AG10803 (cell line): ENCODE results near the gene TIGD4.

ENCODE experiments used
- DNase-seq: peaks from one replicate; pipeline ENCODE4 v3.0.0; 2010; ENCODE audit warnings: low read depth
- H3K4me3 ChIP-seq: 2 replicates; pipeline ENCODE4 v1.5.1; 2011; ENCODE audit warnings: mild to moderate bottlenecking, low read length, control low read depth
- TF ChIP-seq, protein P1 (sequence below): conservative IDR thresholded peaks from 2 replicates; pipeline ENCODE4 v1.5.1; 2011; ENCODE audit warnings: mild to moderate bottlenecking, low read length, control low read depth, inconsistent platforms

The TIGD4 gene

DNA sequence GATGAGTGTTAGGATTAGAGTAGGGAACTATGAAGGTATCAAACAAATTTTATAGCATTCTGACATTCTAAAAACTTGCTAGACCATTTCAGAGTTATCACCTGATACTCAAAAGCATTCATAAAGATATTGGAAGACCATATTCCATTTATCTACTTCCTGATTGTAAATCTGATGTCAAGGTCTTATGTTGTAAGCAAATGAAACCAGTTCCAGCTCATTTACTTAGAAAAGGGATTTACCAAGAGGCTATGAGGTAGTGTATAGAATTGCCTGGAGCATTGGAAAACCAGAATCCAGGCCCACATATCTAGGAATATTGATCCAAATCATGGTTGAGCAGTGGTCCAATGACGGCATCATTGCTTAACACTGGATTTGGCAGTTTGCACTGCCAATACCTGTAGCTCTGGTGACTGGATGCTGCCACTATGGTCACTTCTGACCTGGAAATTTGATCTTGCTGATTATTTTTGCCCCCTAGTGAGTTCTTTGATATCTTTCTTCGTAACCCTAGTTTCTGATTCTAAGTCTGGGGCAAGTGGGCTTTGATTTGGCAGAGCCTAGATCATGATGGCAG lies 25.6 kb upstream of the TIGD4 start:
- DNase-seq = no peak
- H3K4me3 ChIP-seq = no peak overlapping the region
- TF ChIP-seq, protein P1, sequence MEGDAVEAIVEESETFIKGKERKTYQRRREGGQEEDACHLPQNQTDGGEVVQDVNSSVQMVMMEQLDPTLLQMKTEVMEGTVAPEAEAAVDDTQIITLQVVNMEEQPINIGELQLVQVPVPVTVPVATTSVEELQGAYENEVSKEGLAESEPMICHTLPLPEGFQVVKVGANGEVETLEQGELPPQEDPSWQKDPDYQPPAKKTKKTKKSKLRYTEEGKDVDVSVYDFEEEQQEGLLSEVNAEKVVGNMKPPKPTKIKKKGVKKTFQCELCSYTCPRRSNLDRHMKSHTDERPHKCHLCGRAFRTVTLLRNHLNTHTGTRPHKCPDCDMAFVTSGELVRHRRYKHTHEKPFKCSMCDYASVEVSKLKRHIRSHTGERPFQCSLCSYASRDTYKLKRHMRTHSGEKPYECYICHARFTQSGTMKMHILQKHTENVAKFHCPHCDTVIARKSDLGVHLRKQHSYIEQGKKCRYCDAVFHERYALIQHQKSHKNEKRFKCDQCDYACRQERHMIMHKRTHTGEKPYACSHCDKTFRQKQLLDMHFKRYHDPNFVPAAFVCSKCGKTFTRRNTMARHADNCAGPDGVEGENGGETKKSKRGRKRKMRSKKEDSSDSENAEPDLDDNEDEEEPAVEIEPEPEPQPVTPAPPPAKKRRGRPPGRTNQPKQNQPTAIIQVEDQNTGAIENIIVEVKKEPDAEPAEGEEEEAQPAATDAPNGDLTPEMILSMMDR = no peak

DNA sequence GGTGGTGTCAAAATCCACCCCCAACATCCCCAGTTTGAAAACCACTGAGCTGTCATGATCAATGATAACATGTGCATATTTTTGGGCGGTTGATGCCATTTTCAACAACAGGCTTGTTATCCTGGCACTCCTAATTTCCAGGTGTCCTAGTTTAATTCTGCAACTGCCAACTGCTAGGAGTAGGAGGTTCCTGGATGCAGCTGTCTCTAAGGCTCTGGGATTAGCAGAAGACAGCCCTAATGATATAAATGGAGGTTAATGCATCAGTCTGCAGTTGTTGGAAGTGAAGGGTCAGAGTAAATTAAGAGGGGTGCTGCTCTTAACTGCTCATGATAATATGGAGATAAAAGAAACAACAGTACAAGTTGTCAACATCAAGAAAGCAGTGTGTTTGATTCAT lies 24.0 kb upstream of the TIGD4 start:
- DNase-seq = no peak
- TF ChIP-seq, protein P1 = no peak
- H3K4me3 ChIP-seq = no peak overlapping the region

DNA sequence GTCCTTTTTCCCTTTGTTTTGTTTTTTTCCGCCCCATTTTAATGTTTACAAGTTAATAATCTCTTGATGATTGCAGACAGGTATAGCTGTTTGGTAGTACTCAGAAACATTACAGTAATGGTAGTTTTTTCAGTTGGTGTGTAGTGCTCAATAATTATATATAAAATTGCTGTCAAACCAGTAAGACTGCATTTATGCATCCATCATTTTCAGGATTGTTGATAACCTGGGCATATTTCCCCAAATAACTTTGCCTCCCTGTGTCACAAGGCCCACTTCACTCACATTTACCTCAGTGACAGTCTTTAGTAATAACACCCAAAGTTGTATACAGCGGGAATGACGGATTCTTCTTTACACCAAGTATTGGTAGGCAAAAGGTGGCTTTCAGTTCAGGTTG lies 16.4 kb upstream of the TIGD4 start:
- no peak for DNase-seq
- TF ChIP-seq, protein P1 = no peak
- no peak overlapping the region for H3K4me3 ChIP-seq

DNA sequence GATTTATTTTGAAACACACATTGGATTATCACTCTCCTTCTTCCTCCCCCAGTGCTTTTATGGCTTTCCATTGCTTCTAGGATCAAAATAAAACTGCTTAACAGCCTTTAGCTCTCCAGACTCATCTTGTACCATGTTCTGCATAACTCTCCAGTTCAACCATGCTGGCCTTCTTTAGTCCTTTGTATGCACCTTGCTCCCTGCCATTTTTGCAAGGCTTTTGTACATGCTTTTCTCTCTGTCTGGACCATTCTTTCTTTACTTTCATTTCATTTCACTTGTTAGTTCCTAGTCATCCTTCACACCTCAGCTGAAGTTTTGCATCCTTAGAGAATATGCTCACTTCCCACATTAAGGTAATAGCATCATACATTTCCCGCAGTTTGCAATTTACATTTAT lies 7.1 kb upstream of the TIGD4 start:
- no peak for DNase-seq
- no peak overlapping the region; the same call in 1 of the 2 replicates for H3K4me3 ChIP-seq
- TF ChIP-seq, protein P1 = no peak

DNA sequence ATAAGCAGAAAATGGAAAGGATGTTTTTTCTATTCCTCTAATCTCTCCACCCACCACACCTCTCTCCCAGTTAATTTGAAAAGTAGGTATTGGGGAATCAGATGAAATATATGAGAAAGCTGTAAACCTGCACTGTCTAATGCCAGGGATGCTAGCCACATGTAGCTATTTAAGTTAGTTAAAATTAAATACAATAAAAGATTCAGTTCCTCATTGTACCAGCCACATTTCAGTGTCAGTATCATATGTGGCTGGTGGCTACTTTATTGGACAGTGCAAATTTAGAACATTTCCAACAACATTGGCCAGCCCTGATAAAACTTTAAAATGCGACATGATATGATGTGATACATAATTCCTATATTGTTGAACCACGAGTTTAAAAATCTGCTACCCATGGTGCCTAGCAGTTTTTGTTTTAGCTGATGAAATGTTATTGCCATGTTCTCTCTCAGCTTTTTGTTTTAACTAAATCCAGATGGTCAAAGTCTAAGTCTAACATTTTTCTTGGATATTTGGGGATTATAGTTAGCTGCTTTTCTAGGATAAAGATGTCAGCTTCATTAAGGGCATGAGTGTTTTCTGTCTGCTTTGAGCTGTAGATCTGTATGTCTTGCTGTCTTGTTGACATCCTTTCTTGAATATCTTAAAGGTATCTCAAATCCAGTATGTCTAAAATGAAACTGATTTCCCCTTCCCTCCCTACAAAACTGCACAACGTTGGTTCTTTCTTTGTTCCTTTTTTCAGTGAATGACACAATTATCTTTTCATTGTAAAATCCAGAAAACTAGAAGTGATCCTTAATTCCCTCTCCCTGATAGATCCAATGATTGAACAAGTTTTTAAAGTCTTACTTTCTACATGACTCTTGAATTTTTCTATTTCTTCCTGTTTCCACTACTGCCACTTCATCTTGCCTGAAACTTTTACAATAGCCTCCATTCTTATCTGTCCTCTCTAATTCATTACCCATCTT lies 6.4 kb upstream of the TIGD4 start:
- H3K4me3 ChIP-seq = peak overlapping the region; percentile 33
- peak; percentile 64 for DNase-seq
- TF ChIP-seq, protein P1 = no peak

DNA sequence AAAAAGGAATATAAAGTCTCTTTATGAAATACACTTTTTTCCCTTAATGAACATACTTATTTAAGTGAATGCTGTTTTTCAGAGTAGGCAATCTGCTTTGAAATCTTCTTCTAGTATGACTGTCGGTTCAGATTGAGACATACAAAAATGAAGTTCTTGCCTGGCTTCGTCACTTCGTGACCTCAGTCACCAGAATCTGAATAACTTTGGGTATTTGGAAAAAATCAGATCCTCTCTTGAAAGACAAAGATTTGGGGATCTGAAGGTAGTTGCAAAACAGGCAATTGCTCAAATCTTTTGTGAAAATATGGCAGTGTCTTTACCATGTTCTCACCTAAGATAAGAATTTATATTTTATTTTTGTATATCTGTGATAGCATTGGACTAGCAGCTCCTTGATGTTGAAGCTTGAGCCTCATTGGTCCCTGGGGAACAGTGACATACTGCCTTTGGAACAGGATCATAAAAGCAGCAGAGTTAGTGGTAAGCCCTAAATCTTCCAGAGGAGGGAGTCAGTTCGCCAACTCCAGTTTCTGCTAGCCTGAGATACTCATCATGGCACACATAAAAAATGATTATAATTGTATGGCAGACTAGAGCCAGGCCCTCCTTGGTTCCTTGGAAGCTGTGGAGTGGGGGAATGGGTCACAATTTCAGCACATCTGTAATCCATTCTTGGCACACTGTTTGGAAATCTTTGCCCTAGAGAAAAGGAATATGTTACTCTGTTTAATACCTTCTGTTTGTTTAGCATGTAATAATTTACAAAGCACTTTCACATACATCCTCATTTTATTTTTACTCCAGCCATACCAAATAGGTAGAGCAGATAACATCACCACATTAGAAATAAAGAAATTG lies 5.2 kb upstream of the TIGD4 start:
- DNase-seq = peak; percentile 83
- TF ChIP-seq, protein P1 = peak; percentile 44
- no peak overlapping the region for H3K4me3 ChIP-seq
